Occipital lobe (tissue), 2 donors: ENCODE results near the gene ZNF106. TPM values are rescaled to one million over a fixed set of nuclear protein-coding genes. Genes with fewer than 3 reads are reported as not detected.

Source experiments
- DNase-seq: peaks from one replicate; lab custom pipeline; 2025; lab: John Stamatoyannopoulos, UW
- total RNA-seq: library from RNA; depleted of rRNA; stranded (reverse); fragments of >200 nt; gene quantifications from one replicate; pipeline ENCODE4 v1.2.3, GENCODE V29; 2014

The ZNF106 gene
- total RNA-seq, result 52.4 TPM

- DNase-seq, result peak; percentile 85
Observed at GRCh38 chr15:42490671-42491538, at the start of gene ZNF106. ZNF106 (minus strand) TSS chr15:42491141; CDS start chr15:42472289, 18,852 bp downstream.

- no peak for DNase-seq
Observed at GRCh38 chr15:42533246-42533645, 42.3 kb upstream of the ZNF106 start.

GRCh38 chr15:42528970-42529369 is 38.0 kb upstream of the ZNF106 start:
- DNase-seq, result no peak

- DNase-seq, result no peak
Observed at GRCh38 chr15:42523331-42523730, 32.4 kb upstream of the ZNF106 start.

GRCh38 chr15:42511007-42511391 is 20.1 kb upstream of the ZNF106 start:
- DNase-seq, result no peak

- no peak for DNase-seq
Observed at GRCh38 chr15:42510258-42511006, 19.5 kb upstream of the ZNF106 start.

GRCh38 chr15:42508263-42508690 is 17.3 kb upstream of the ZNF106 start:
- no peak for DNase-seq

GRCh38 chr15:42507514-42507913 is 16.6 kb upstream of the ZNF106 start:
- no peak for DNase-seq

GRCh38 chr15:42504631-42505030 is 13.7 kb upstream of the ZNF106 start:
- DNase-seq, result no peak

- DNase-seq, result no peak
Observed at GRCh38 chr15:42503825-42504224, 12.9 kb upstream of the ZNF106 start.

GRCh38 chr15:42502477-42502876 is 11.5 kb upstream of the ZNF106 start:
- DNase-seq, result no peak

GRCh38 chr15:42499858-42500609 is 9.1 kb upstream of the ZNF106 start:
- no peak for DNase-seq

GRCh38 chr15:42498212-42499068 is 7.5 kb upstream of the ZNF106 start:
- DNase-seq, result no peak

- peak; percentile 91 for DNase-seq
Observed at GRCh38 chr15:42495361-42496212, 4.6 kb upstream of the ZNF106 start, which contains the start of gene SNAP23. SNAP23 (plus strand) TSS chr15:42495634; CDS start chr15:42511847, 16,213 bp downstream.

- peak; percentile 52 for DNase-seq
Observed at GRCh38 chr15:42494998-42495360, 4.0 kb upstream of the ZNF106 start.

GRCh38 chr15:42493679-42494078 is 2.7 kb upstream of the ZNF106 start:
- DNase-seq, result no peak

- DNase-seq, result no peak
Observed at GRCh38 chr15:42491539-42492225, 741 bp upstream of the ZNF106 start.

GRCh38 chr15:42490291-42490670 is 660 bp downstream of the ZNF106 start:
- DNase-seq, result no peak

- DNase-seq, result no peak
Observed at GRCh38 chr15:42483677-42484076, 7.3 kb downstream of the ZNF106 start.
